ENCODE data around the gene MAPKAP1.

GRCh38 chr9:125519734-125520133 lies 187.3 kb downstream of the MAPKAP1 start:
- TF ChIP-seq, protein P1, sequence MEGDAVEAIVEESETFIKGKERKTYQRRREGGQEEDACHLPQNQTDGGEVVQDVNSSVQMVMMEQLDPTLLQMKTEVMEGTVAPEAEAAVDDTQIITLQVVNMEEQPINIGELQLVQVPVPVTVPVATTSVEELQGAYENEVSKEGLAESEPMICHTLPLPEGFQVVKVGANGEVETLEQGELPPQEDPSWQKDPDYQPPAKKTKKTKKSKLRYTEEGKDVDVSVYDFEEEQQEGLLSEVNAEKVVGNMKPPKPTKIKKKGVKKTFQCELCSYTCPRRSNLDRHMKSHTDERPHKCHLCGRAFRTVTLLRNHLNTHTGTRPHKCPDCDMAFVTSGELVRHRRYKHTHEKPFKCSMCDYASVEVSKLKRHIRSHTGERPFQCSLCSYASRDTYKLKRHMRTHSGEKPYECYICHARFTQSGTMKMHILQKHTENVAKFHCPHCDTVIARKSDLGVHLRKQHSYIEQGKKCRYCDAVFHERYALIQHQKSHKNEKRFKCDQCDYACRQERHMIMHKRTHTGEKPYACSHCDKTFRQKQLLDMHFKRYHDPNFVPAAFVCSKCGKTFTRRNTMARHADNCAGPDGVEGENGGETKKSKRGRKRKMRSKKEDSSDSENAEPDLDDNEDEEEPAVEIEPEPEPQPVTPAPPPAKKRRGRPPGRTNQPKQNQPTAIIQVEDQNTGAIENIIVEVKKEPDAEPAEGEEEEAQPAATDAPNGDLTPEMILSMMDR (IDR thresholded peaks at IDR 0.05; ENCODE audit: low read depth, low read length), result no peak
- no peak for TF ChIP-seq POLR2A (IDR thresholded peaks at IDR 0.05; ENCODE audit: extremely low read depth, insufficient read length)

Measured in NB4 (cell line).